Chondrocyte (in vitro differentiated cells): ENCODE data around the gene BEND3. TPM values are rescaled to one million over a fixed set of nuclear protein-coding genes. Genes with fewer than 3 reads are reported as not detected.
A peak's percentile ranks its signal among the peaks of the same experiment; 100 is the strongest.

Experiments
- DNase-seq: peaks from one replicate; pipeline ENCODE4 v3.0.0; 2021; ENCODE audit warnings: mixed read lengths, low spot score
- H3K27ac Mint-ChIP-seq: one replicate; pipeline ENCODE4 v1.8.0; 2021; ENCODE audit warnings: mild to moderate bottlenecking, moderate library complexity, mixed read lengths; ENCODE audit not compliant: unreplicated experiment
- H3K27me3 Mint-ChIP-seq: 2 replicates; pipeline ENCODE4 v1.8.0; 2021; ENCODE audit warnings: low read depth, mixed read lengths
- H3K36me3 Mint-ChIP-seq: 2 replicates; pipeline ENCODE4 v1.8.0; 2021; ENCODE audit warnings: low read depth, mixed read lengths
- H3K4me1 Mint-ChIP-seq: 2 replicates; pipeline ENCODE4 v1.8.0; 2021; ENCODE audit warnings: low read depth, mild to moderate bottlenecking, mixed read lengths
- H3K4me3 Mint-ChIP-seq: one replicate; pipeline ENCODE4 v1.8.0; 2021; ENCODE audit warnings: mild to moderate bottlenecking, moderate library complexity, mixed read lengths; ENCODE audit not compliant: unreplicated experiment
- H3K9me3 Mint-ChIP-seq: 2 replicates; pipeline ENCODE4 v1.8.0; 2021; ENCODE audit warnings: low read depth, mixed read lengths
- total RNA-seq: library from RNA; stranded (reverse); gene quantifications from 3 replicates; pipeline ENCODE4 v1.2.1, GENCODE V29; 2021
- TF ChIP-seq, protein P1 (sequence below): fragments of 200-600 bp; sonication (generic); IDR thresholded peaks from 2 replicates; pipeline ENCODE4 v1.5.0; 2021; ENCODE audit warnings: antibody characterized with exemption, mild to moderate bottlenecking, moderate library complexity

Gene BEND3
- total RNA-seq, 1 donor from 2014 or later, result 3.6 TPM

DNA sequence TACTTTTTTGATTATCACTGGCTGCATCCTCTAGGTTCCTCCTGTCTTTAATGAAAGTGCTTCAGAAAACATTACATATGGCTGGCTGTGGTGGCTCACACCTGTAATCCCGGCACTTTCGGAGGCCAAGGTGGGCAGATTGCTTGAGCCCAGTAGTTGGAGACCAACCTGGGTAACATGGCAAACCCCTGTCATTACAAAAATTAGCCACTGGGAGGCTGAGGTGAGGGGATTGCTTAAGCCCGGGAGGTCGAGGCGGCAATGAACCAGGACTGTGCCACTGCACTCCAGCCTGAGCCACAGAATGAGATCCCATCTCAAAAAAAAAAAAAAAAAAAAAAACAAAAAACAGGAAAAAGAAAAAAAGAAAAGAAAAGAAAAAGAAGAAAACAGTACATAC, 35.3 kb downstream of the BEND3 start:
- Mint-ChIP-seq H3K27me3 (no peaks in the 10 kb centered on the region), H3K36me3 (peaks cover 6% of the 10 kb centered on the region), H3K4me1 (peaks cover 5% of the 10 kb centered on the region), H3K27ac (no peak overlapping the region), H3K4me3 (no peak overlapping the region), H3K9me3 (no peaks in the 10 kb centered on the region)
- DNase-seq, result no peak
- TF ChIP-seq, protein P1, sequence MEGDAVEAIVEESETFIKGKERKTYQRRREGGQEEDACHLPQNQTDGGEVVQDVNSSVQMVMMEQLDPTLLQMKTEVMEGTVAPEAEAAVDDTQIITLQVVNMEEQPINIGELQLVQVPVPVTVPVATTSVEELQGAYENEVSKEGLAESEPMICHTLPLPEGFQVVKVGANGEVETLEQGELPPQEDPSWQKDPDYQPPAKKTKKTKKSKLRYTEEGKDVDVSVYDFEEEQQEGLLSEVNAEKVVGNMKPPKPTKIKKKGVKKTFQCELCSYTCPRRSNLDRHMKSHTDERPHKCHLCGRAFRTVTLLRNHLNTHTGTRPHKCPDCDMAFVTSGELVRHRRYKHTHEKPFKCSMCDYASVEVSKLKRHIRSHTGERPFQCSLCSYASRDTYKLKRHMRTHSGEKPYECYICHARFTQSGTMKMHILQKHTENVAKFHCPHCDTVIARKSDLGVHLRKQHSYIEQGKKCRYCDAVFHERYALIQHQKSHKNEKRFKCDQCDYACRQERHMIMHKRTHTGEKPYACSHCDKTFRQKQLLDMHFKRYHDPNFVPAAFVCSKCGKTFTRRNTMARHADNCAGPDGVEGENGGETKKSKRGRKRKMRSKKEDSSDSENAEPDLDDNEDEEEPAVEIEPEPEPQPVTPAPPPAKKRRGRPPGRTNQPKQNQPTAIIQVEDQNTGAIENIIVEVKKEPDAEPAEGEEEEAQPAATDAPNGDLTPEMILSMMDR, result peak; percentile 47

DNA sequence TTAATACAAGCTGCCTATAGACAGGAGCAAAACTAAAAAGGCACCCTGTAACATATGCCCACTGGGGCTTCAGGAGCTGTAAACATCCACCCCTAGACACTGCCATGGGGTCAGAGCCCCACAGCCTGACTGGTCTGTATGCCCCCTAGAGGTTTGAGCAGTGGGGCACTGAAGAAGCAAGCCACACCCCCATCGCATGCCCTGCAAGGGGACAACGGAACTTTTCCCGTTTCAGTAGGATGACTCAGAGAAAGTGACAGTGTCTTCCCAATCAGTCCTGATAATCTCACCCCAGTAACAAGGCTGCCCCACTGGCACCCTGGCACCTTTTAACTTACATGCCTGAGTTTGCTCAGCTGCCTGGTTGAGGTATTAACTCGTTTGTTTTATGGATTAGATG, 35.9 kb downstream of the BEND3 start:
- Mint-ChIP-seq H3K27me3 (no peaks in the 10 kb centered on the region), H3K4me1 (peaks cover 5% of the 10 kb centered on the region), H3K27ac (no peak overlapping the region), H3K36me3 (peaks cover 2% of the 10 kb centered on the region), H3K9me3 (no peaks in the 10 kb centered on the region), H3K4me3 (no peak overlapping the region)
- DNase-seq, result no peak
- TF ChIP-seq, protein P1, result no peak

DNA sequence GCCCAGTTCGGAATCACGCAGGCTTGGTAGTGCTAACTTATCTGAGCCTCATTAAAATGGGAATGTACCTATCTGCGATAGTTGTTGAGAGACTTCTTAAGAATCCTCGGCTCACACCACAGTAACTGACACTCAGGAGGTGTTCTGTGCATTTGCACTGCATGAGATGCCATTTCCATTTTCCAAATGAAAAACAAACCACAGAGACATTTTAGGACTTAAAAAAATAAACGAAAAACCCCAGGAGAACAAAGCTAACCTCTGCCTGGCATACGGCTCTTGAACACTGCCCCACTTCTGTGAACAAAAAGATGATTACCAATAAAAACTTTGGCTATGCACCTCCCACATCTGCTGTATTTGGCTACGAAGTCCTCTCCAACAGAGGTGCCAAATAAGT, 37.6 kb downstream of the BEND3 start:
- H3K9me3 Mint-ChIP-seq, result no peaks in the 10 kb centered on the region
- no peak overlapping the region for H3K27ac Mint-ChIP-seq
- TF ChIP-seq, protein P1, result no peak
- H3K36me3 Mint-ChIP-seq, result no peaks in the 10 kb centered on the region
- DNase-seq, result no peak
- no peak overlapping the region for H3K4me3 Mint-ChIP-seq
- no peaks in the 10 kb centered on the region for H3K27me3 Mint-ChIP-seq
- peaks cover 5% of the 10 kb centered on the region for H3K4me1 Mint-ChIP-seq

DNA sequence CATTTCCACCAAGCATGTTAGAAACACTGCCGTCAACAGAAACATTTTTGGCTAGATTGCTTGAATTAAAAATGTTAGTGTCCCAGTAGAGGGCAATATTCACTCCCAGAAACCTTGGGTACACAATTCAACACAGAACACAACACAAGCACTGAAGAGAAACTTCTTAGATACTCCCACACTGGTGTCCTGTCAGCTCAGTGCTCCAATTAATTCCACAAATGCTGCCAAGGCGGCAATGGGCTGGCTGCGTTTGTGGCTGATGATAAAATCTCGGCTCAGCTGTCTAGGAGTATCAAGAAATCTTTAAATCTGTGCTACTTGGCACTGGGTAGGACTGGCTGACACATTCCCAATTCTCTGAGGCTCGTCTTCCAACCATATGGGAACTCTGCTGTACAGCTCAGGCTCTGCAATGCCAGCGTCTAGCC, 39.3 kb downstream of the BEND3 start:
- Mint-ChIP-seq H3K4me1 (peaks cover 5% of the 10 kb centered on the region), H3K27me3 (no peaks in the 10 kb centered on the region), H3K9me3 (no peaks in the 10 kb centered on the region), H3K4me3 (no peak overlapping the region), H3K27ac (no peak overlapping the region), H3K36me3 (no peaks in the 10 kb centered on the region)
- TF ChIP-seq, protein P1, result peak; percentile 62
- no peak for DNase-seq

DNA sequence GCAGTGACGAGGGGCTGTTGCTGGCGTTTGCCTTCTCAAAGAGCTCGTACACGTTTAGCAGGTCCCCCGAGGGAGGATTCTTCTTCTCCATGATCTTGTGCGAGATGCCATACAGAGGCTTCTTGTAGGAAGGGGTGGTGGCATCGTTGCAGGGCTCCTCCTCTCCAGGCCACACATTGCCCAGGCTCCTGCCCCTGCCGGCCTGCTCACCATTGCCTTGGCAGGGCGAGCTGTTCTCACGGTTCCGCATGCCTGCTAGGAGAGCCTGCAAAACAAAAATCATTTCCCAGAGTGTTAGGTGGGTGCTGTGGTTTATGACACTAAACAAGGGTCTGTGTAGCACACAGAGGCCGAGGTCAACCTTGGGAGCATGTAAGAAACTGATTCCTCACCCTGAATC, 44.6 kb downstream of the BEND3 start:
- no peaks in the 10 kb centered on the region for H3K27me3 Mint-ChIP-seq

More for the DNA sequence above, 44.6 kb downstream of the BEND3 start:
- Mint-ChIP-seq H3K9me3 (no peaks in the 10 kb centered on the region), H3K27ac (no peak overlapping the region), H3K36me3 (peaks cover 11% of the 10 kb centered on the region), H3K4me1 (no peaks in the 10 kb centered on the region), H3K4me3 (no peak overlapping the region)
- DNase-seq, result no peak
- TF ChIP-seq, protein P1, result no peak
